CD4-positive, alpha-beta memory T cell (primary cell): ENCODE results near the gene IRF4. TPM values are rescaled to one million over a fixed set of nuclear protein-coding genes. Genes with fewer than 3 reads are reported as not detected.
A peak's percentile ranks its signal among the peaks of the same experiment; 100 is the strongest.

ENCODE experiments used
- CTCF ChIA-PET: fragments of 350-600 bp; sonication (Branson Sonifier 250); formaldehyde crosslinking; loops from one replicate; lab custom pipeline; 2021; ENCODE audit warnings: inconsistent platforms; ENCODE audit not compliant: partially characterized antibody; lab: Charles Lee
- POLR2A ChIA-PET: fragments of 350-600 bp; sonication (Branson Sonifier 250); formaldehyde crosslinking; loops from one replicate; lab custom pipeline; 2021; ENCODE audit not compliant: partially characterized antibody; lab: Charles Lee
- DNase-seq, 5 donors: peaks; one replicate each; pipeline versions ENCODE4 v3.0.0 to v3.0.0-alpha.2; 2020 to 2022; ENCODE audit warnings: mixed read lengths in 1 of 5
- H3K27ac ChIP-seq: one replicate; pipeline ENCODE4 v1.7.0; 2013; ENCODE audit warnings: low read depth, low read length
- H3K27me3 ChIP-seq: 2 replicates; pipeline ENCODE4 v1.7.0; 2013; ENCODE audit warnings: mild to moderate bottlenecking, low read length, moderate library complexity; ENCODE audit not compliant: insufficient read depth
- H3K36me3 ChIP-seq: 2 replicates; pipeline ENCODE4 v1.7.0; 2013; ENCODE audit warnings: mild to moderate bottlenecking, low read length, moderate library complexity; ENCODE audit not compliant: insufficient read depth
- H3K4me1 ChIP-seq: 2 replicates; pipeline ENCODE4 v1.7.0; 2013; ENCODE audit warnings: mild to moderate bottlenecking, low read length, moderate library complexity; ENCODE audit not compliant: insufficient read depth
- H3K4me3 ChIP-seq, 2 donors: one replicate each; pipeline ENCODE4 v1.7.0; 2013; ENCODE audit warnings: low read length in 2 of 2, mild to moderate bottlenecking in 1 of 2
- H3K9me3 ChIP-seq, 2 donors: one replicate each; pipeline ENCODE4 v1.7.0; 2013; ENCODE audit warnings: low read length in 2 of 2, control low read depth in 1 of 2; ENCODE audit not compliant: control insufficient read depth in 1 of 2
- H3K27ac Mint-ChIP-seq, 7 donors: one replicate each; pipeline ENCODE4 v1.8.0; 2020 to 2021; ENCODE audit warnings: mixed read lengths in 7 of 7, mild to moderate bottlenecking in 6 of 7, inconsistent platforms in 3 of 7, moderate library complexity in 3 of 7
- H3K27me3 Mint-ChIP-seq, 2 donors: one replicate each; pipeline ENCODE4 v1.8.0; 2020 to 2021; ENCODE audit warnings: mixed read lengths in 2 of 2
- H3K36me3 Mint-ChIP-seq, 2 donors: one replicate each; pipeline ENCODE4 v1.8.0; 2020 to 2021; ENCODE audit warnings: mixed read lengths in 2 of 2, inconsistent platforms in 1 of 2, mild to moderate bottlenecking in 1 of 2
- H3K4me1 Mint-ChIP-seq, 4 donors: one replicate each; pipeline ENCODE4 v1.8.0; 2020 to 2021; ENCODE audit warnings: mixed read lengths in 4 of 4, mild to moderate bottlenecking in 1 of 4
- H3K4me3 Mint-ChIP-seq, 8 donors: one replicate each; pipeline ENCODE4 v1.8.0; 2020 to 2021; ENCODE audit warnings: mixed read lengths in 8 of 8, mild to moderate bottlenecking in 7 of 8, moderate library complexity in 6 of 8, inconsistent platforms in 3 of 8
- H3K9me3 Mint-ChIP-seq, 8 donors: one replicate each; pipeline ENCODE4 v1.8.0; 2020 to 2021; ENCODE audit warnings: mixed read lengths in 8 of 8, mild to moderate bottlenecking in 5 of 8, inconsistent platforms in 3 of 8, moderate library complexity in 1 of 8
- intact Hi-C: fragments of 100-400 bp; cut with micrococcal nuclease; formaldehyde crosslinking; loops from one replicate; pipeline ENCODE4 v1.15.1; 2023
- polyA plus RNA-seq, 2 donors: library from polyadenylated mRNA; unstranded; fragments of 300-500 nt; fragmentation: Illumina TruSeq; gene quantifications; one replicate each; pipeline ENCODE4 v1.2.3, GENCODE V29; 2021
- total RNA-seq, 2 experiments: library from RNA; stranded (reverse); gene quantifications; one replicate each; pipeline ENCODE4 v1.2.3, GENCODE V29; 2021

IRF4 gene
- total and polyA plus RNA-seq, 4 experiments from 2014 or later, result 2.7 to 8.6 (median 7.1) TPM

GRCh38 chr6:404685-405423 lies 13.3 kb downstream of the IRF4 start:
- POLR2A ChIA-PET, result interaction anchor here (1.1 to 3.5 kb wide), 4 partner anchors 13 to 212 kb away, joined by 3 to 60 read pairs (median 6); partner anchors contain the start of gene IRF4
- H3K27me3 ChIP-seq, result no peaks in the 10 kb centered on the region
- peaks cover 31% of the 10 kb centered on the region for H3K4me1 ChIP-seq
- intact Hi-C loops, result loop anchor here (1.0 to 5.0 kb wide), 3 partner anchors 14 to 216 kb away; partner anchors contain the start of gene IRF4
- CTCF ChIA-PET, result interaction anchor here (1.1 to 3.5 kb wide), 6 partner anchors 9 to 216 kb away, joined by 3 to 34 read pairs (median 5); partner anchors contain the start of gene IRF4
- peaks cover 6% of the 10 kb centered on the region for H3K36me3 ChIP-seq
- H3K4me1 Mint-ChIP-seq, result peaks cover 23 to 40% (median 30%) of the 10 kb centered on the region in 4 donors
- H3K36me3 Mint-ChIP-seq, result peaks cover 37 to 47% of the 10 kb centered on the region in 2 donors
- H3K27ac Mint-ChIP-seq, result peak overlapping the region in 6 of 7 donors; percentile 42 to 89 (median 65)
- H3K9me3 ChIP-seq, result no peaks in the 10 kb centered on the region
- DNase-seq, result peak in 2 of 5 donors; percentile 11 to 51
- peak overlapping the region in 1 of 2 donors; percentile 13 for H3K4me3 ChIP-seq
- H3K4me3 Mint-ChIP-seq, result peak overlapping the region; percentile 69 to 90 (median 79)
- peaks cover 0 to 1% of the 10 kb centered on the region in 2 donors for H3K27me3 Mint-ChIP-seq
- H3K9me3 Mint-ChIP-seq, result peaks cover 0 to 9% (median 0%) of the 10 kb centered on the region in 8 donors
- H3K27ac ChIP-seq, result no peak overlapping the region

GRCh38 chr6:408148-408547 lies 16.6 kb downstream of the IRF4 start:
- intact Hi-C loops, result no loop called here
- ChIA-PET POLR2A (interaction anchor here (1.3 kb wide), 1 partner anchor 16 kb away, joined by 5 read pairs; no protein-coding TSS in a partner anchor), CTCF (interaction anchor here (0.7 to 1.3 kb wide), 3 partner anchors 37 to 220 kb away, joined by 3 read pairs; no protein-coding TSS in a partner anchor)
- no peaks in the 10 kb centered on the region for H3K27me3 ChIP-seq
- no peak for DNase-seq
- Mint-ChIP-seq H3K36me3 (peaks cover 38 to 48% of the 10 kb centered on the region in 2 donors), H3K27me3 (peaks cover 0 to 1% of the 10 kb centered on the region in 2 donors), H3K4me3 (no peak overlapping the region), H3K9me3 (peaks cover 0 to 9% (median 0%) of the 10 kb centered on the region in 8 donors), H3K27ac (no peak overlapping the region), H3K4me1 (peaks cover 19 to 27% (median 21%) of the 10 kb centered on the region in 4 donors)
- H3K4me3 ChIP-seq, result no peak overlapping the region
- H3K9me3 ChIP-seq, result no peaks in the 10 kb centered on the region
- no peak overlapping the region for H3K27ac ChIP-seq
- no peaks in the 10 kb centered on the region for H3K36me3 ChIP-seq
- peaks cover 23% of the 10 kb centered on the region for H3K4me1 ChIP-seq

- no peak overlapping the region for H3K4me3 ChIP-seq
- Mint-ChIP-seq H3K36me3 (peaks cover 37 to 46% of the 10 kb centered on the region in 2 donors), H3K27me3 (peaks cover 0 to 1% of the 10 kb centered on the region in 2 donors), H3K9me3 (peaks cover 0 to 9% (median 2%) of the 10 kb centered on the region in 8 donors), H3K4me1 (peaks cover 14 to 22% (median 16%) of the 10 kb centered on the region in 4 donors), H3K27ac (no peak overlapping the region), H3K4me3 (no peak overlapping the region)
- ChIA-PET CTCF (interaction anchor here (1.3 to 1.4 kb wide), 2 partner anchors 19 to 220 kb away, joined by 3 read pairs; no protein-coding TSS in a partner anchor), POLR2A (interaction anchor here (1.3 to 1.4 kb wide), 2 partner anchors 11 to 16 kb away, joined by 4 to 5 read pairs; no protein-coding TSS in a partner anchor)
- DNase-seq, result no peak
- no peaks in the 10 kb centered on the region for H3K27me3 ChIP-seq
- peaks cover 18% of the 10 kb centered on the region for H3K4me1 ChIP-seq
- H3K36me3 ChIP-seq, result no peaks in the 10 kb centered on the region
- intact Hi-C loops, result no loop called here
- no peak overlapping the region for H3K27ac ChIP-seq
- no peaks in the 10 kb centered on the region for H3K9me3 ChIP-seq
Observed at GRCh38 chr6:408599-409102, 17.1 kb downstream of the IRF4 start.

- Histone ChIP-seq H3K27me3 (no peaks in the 10 kb centered on the region), H3K9me3 (no peaks in the 10 kb centered on the region), H3K36me3 (no peaks in the 10 kb centered on the region), H3K4me3 (no peak overlapping the region), H3K27ac (no peak overlapping the region), H3K4me1 (peaks cover 10% of the 10 kb centered on the region)
- ChIA-PET POLR2A (interaction anchor here (1.3 to 1.4 kb wide), 2 partner anchors 12 to 17 kb away, joined by 4 to 5 read pairs; no protein-coding TSS in a partner anchor), CTCF (interaction anchor here (1.3 to 1.8 kb wide), 3 partner anchors 20 to 221 kb away, joined by 3 to 6 read pairs (median 3); no protein-coding TSS in a partner anchor)
- intact Hi-C loops, result no loop called here
- Mint-ChIP-seq H3K27me3 (no peaks in the 10 kb centered on the region), H3K4me3 (no peak overlapping the region), H3K27ac (no peak overlapping the region), H3K9me3 (peaks cover 0 to 11% (median 4%) of the 10 kb centered on the region in 8 donors), H3K36me3 (peaks cover 30 to 41% of the 10 kb centered on the region in 2 donors), H3K4me1 (peaks cover 6 to 13% (median 9%) of the 10 kb centered on the region in 4 donors)
- DNase-seq, result no peak
Observed at GRCh38 chr6:409370-409972, 17.9 kb downstream of the IRF4 start.

- POLR2A ChIA-PET, result interaction anchor here (1.8 kb wide), 1 partner anchor 19 kb away, joined by 4 read pairs; no protein-coding TSS in a partner anchor
- Mint-ChIP-seq H3K4me1 (peaks cover 0 to 4% (median 3%) of the 10 kb centered on the region in 4 donors), H3K9me3 (peaks cover 0 to 24% (median 15%) of the 10 kb centered on the region in 8 donors), H3K27me3 (no peaks in the 10 kb centered on the region), H3K27ac (peak overlapping the region in 1 of 7 donors; percentile 29), H3K4me3 (no peak overlapping the region), H3K36me3 (peaks cover 26 to 35% of the 10 kb centered on the region in 2 donors)
- no peaks in the 10 kb centered on the region for H3K9me3 ChIP-seq
- no peaks in the 10 kb centered on the region for H3K27me3 ChIP-seq
- no peak for DNase-seq
- no peaks in the 10 kb centered on the region for H3K4me1 ChIP-seq
- intact Hi-C loops, result no loop called here
- H3K36me3 ChIP-seq, result no peaks in the 10 kb centered on the region
- CTCF ChIA-PET, result interaction anchor here (0.8 to 1.8 kb wide), 2 partner anchors 219 to 222 kb away, joined by 3 to 6 read pairs; no protein-coding TSS in a partner anchor
- no peak overlapping the region for H3K4me3 ChIP-seq
- H3K27ac ChIP-seq, result no peak overlapping the region
Observed at GRCh38 chr6:410555-411395, 19.2 kb downstream of the IRF4 start.
